ENCODE measurements around the gene DST.

GRCh38 chr6:56550301-56550700, 92.4 kb downstream of the DST start:
- TF ChIP-seq CTCF (IDR thresholded peaks at IDR 0.05) = no peak
- TF ChIP-seq EZH2 (IDR thresholded peaks at IDR 0.05; ENCODE audit: borderline replicate concordance, insufficient read depth, low read depth, low read length, poor library complexity, severe bottlenecking) = no peak

Measured in B cell (primary cell).